T-cell (primary cell): ENCODE measurements around the gene NDUFB10. TPM values are rescaled to one million over a fixed set of nuclear protein-coding genes. Genes with fewer than 3 reads are reported as not detected.

Experiments used
- ATAC-seq, 4 experiments: fragments of 200-7000 bp in 3 of 4; fragments of 150-1000 bp in 1 of 4; cut with Tn5 transposase; replicated peaks in 1 of 4; 1 replicate in 3 of 4; 2 replicates in 1 of 4; pipeline ENCODE4 v1.10.0; 2021; ENCODE audit warnings: moderate library complexity in 3 of 4, mild to moderate bottlenecking in 2 of 4, moderate number of reproducible peaks in 1 of 4
- CTCF ChIA-PET, 2 donors: fragments of 300-600 bp; sonication (Branson Sonifier 250); formaldehyde crosslinking; loops; one replicate each; lab custom pipeline; 2022; ENCODE audit warnings: antibody characterized with exemption in 2 of 2; lab: Charles Lee
- POLR2A ChIA-PET, 2 donors: fragments of 300-600 bp; sonication (Branson Sonifier 250); formaldehyde crosslinking; loops; one replicate each; lab custom pipeline; 2022; ENCODE audit warnings: antibody characterized with exemption in 2 of 2; lab: Charles Lee
- DNase-seq, 35 experiments: peaks; one replicate each; pipeline versions ENCODE4 v3.0.0 to v3.0.0-alpha.2; 2013 to 2023
- H3K27ac ChIP-seq: one replicate; pipeline ENCODE4 v1.5.1; 2013; ENCODE audit warnings: low read length
- H3K27me3 ChIP-seq, 2 experiments: replicated peaks in 1 of 2; 1 replicate in 1 of 2; 2 replicates in 1 of 2; pipeline versions ENCODE4 v1.6.1 to v1.7.0; 2013; ENCODE audit warnings: low read length in 1 of 2, mixed read lengths in 1 of 2; ENCODE audit not compliant: control insufficient read depth in 2 of 2, insufficient read depth in 2 of 2; ENCODE audit errors: extremely low read depth in 1 of 2
- H3K36me3 ChIP-seq, 2 donors: 1 replicate in 1 of 2; 2 replicates in 1 of 2; pipeline versions ENCODE4 v1.6.1 to v1.7.0; 2013; ENCODE audit warnings: low read length in 1 of 2; ENCODE audit not compliant: control insufficient read depth in 2 of 2, insufficient read depth in 1 of 2; ENCODE audit errors: extremely low read depth in 1 of 2
- H3K4me1 ChIP-seq, 2 experiments: 1 replicate in 1 of 2; 2 replicates in 1 of 2; pipeline versions ENCODE4 v1.6.1 to v1.7.0; 2013; ENCODE audit warnings: low read length in 2 of 2, mixed read lengths in 1 of 2; ENCODE audit not compliant: insufficient read depth in 2 of 2, control insufficient read depth in 1 of 2; ENCODE audit errors: extremely low read depth in 1 of 2
- H3K4me3 ChIP-seq, 2 donors: 1 replicate in 1 of 2; 2 replicates in 1 of 2; pipeline versions ENCODE4 v1.5.1 to v1.7.0; 2013; ENCODE audit warnings: mild to moderate bottlenecking in 2 of 2, low read length in 1 of 2, moderate library complexity in 1 of 2; ENCODE audit not compliant: control insufficient read depth in 1 of 2; ENCODE audit errors: extremely low read depth in 1 of 2
- H3K9me3 ChIP-seq: 2 replicates; pipeline ENCODE4 v1.7.0; 2013
- H3K27ac Mint-ChIP-seq, 2 donors: one replicate each; pipeline ENCODE4 v1.8.0; 2020 to 2021; ENCODE audit warnings: mild to moderate bottlenecking in 2 of 2, mixed read lengths in 2 of 2
- H3K27me3 Mint-ChIP-seq, 2 donors: one replicate each; pipeline ENCODE4 v1.8.0; 2021 to 2022; ENCODE audit warnings: mixed read lengths in 2 of 2
- H3K36me3 Mint-ChIP-seq: one replicate; pipeline ENCODE4 v1.8.0; 2021; ENCODE audit warnings: mixed read lengths
- H3K4me1 Mint-ChIP-seq, 3 donors: one replicate each; pipeline ENCODE4 v1.8.0; 2020 to 2022; ENCODE audit warnings: mixed read lengths in 3 of 3, mild to moderate bottlenecking in 1 of 3
- H3K4me3 Mint-ChIP-seq, 3 donors: one replicate each; pipeline ENCODE4 v1.8.0; 2020 to 2022; ENCODE audit warnings: mild to moderate bottlenecking in 3 of 3, mixed read lengths in 3 of 3, moderate library complexity in 3 of 3
- H3K9me3 Mint-ChIP-seq, 3 donors: one replicate each; pipeline ENCODE4 v1.8.0; 2020 to 2022; ENCODE audit warnings: mixed read lengths in 3 of 3
- WGBS: methylation state at CpG from one replicate; pipeline ENCODE4 v1.1.5; 2013; ENCODE audit warnings: missing lambda C conversion rate; ENCODE audit not compliant: insufficient coverage; 5-methylcytosine and 5-hydroxymethylcytosine counted together
- total RNA-seq, 35 experiments: library from RNA in 6 of 35; stranded (reverse) in 6 of 35; fragments of 120-200 nt in 1 of 35; gene quantifications; one replicate each; pipeline versions ENCODE4 v1.2.1 to v1.2.4 and lab custom pipeline; 2013 to 2026

The NDUFB10 gene
- total RNA-seq, 5 donors from 2014 or later (not counting 1 experiment from before 2014, with no cell fraction given) = 46.3 to 96.5 (median 84.4) TPM

GRCh38 chr16:1998852-1999801 lies 39.8 kb downstream of the NDUFB10 start:
- H3K9me3 Mint-ChIP-seq = no peaks in the 10 kb centered on the region

GRCh38 chr16:1999866-2000514 lies 40.7 kb downstream of the NDUFB10 start:
- no peak for DNase-seq

More at GRCh38 chr16:1998852-1999801, 39.8 kb downstream of the NDUFB10 start:
- peaks cover 0 to 12% of the 10 kb centered on the region in 2 experiments for H3K4me1 ChIP-seq
- H3K27me3 Mint-ChIP-seq = no peaks in the 10 kb centered on the region
- H3K36me3 Mint-ChIP-seq = peaks cover 14% of the 10 kb centered on the region
- ChIA-PET POLR2A (no interaction called here), CTCF (no interaction called here)
- H3K27ac ChIP-seq = no peak overlapping the region
- H3K4me3 ChIP-seq = no peak overlapping the region
- H3K36me3 ChIP-seq = peaks cover 28 to 61% of the 10 kb centered on the region in 2 donors
- 96% methylated on average over 25 of the region's 39 CpGs for WGBS
- H3K27me3 ChIP-seq = no peaks in the 10 kb centered on the region
- no peak overlapping the region for H3K27ac Mint-ChIP-seq
- H3K4me1 Mint-ChIP-seq = peaks cover 0 to 4% (median 3%) of the 10 kb centered on the region in 3 donors
- no peak overlapping the region for H3K4me3 Mint-ChIP-seq
- DNase-seq = no peak
- ATAC-seq = no peak
- no peaks in the 10 kb centered on the region for H3K9me3 ChIP-seq

GRCh38 chr16:2001035-2001434 lies 41.7 kb downstream of the NDUFB10 start:
- no peak overlapping the region for H3K4me3 ChIP-seq
- H3K27me3 Mint-ChIP-seq = no peaks in the 10 kb centered on the region
- peaks cover 30 to 61% of the 10 kb centered on the region in 2 donors for H3K36me3 ChIP-seq
- H3K4me1 Mint-ChIP-seq = peaks cover 8 to 17% (median 11%) of the 10 kb centered on the region in 3 donors
- H3K27ac ChIP-seq = no peak overlapping the region
- H3K27me3 ChIP-seq = no peaks in the 10 kb centered on the region
- no peaks in the 10 kb centered on the region for H3K9me3 ChIP-seq
- WGBS = 97% methylated on average over 10 of the region's 19 CpGs
- CTCF ChIA-PET = no interaction called here
- H3K27ac Mint-ChIP-seq = no peak overlapping the region
- no peaks in the 10 kb centered on the region for H3K9me3 Mint-ChIP-seq
- H3K4me3 Mint-ChIP-seq = no peak overlapping the region
- ATAC-seq (no peak), DNase-seq (no peak)
- POLR2A ChIA-PET = no interaction called here
- peaks cover 2 to 31% of the 10 kb centered on the region in 2 experiments for H3K4me1 ChIP-seq
- peaks cover 14% of the 10 kb centered on the region for H3K36me3 Mint-ChIP-seq

More at GRCh38 chr16:1999866-2000514, 40.7 kb downstream of the NDUFB10 start:
- Mint-ChIP-seq H3K4me3 (no peak overlapping the region), H3K27me3 (no peaks in the 10 kb centered on the region), H3K36me3 (peaks cover 14% of the 10 kb centered on the region), H3K9me3 (no peaks in the 10 kb centered on the region), H3K4me1 (peaks cover 2 to 11% (median 8%) of the 10 kb centered on the region in 3 donors), H3K27ac (no peak overlapping the region)
- ChIA-PET CTCF (no interaction called here), POLR2A (no interaction called here)
- peaks cover 28 to 61% of the 10 kb centered on the region in 2 donors for H3K36me3 ChIP-seq
- H3K4me1 ChIP-seq = peaks cover 2 to 21% of the 10 kb centered on the region in 2 experiments
- ATAC-seq = no peak
- H3K27ac ChIP-seq = no peak overlapping the region
- WGBS = 95% methylated on average over 21 of the region's 28 CpGs
- H3K9me3 ChIP-seq = no peaks in the 10 kb centered on the region
- no peaks in the 10 kb centered on the region for H3K27me3 ChIP-seq
- H3K4me3 ChIP-seq = no peak overlapping the region

- Histone ChIP-seq H3K36me3 (peaks cover 30 to 61% of the 10 kb centered on the region in 2 donors), H3K4me3 (no peak overlapping the region), H3K27me3 (no peaks in the 10 kb centered on the region), H3K9me3 (no peaks in the 10 kb centered on the region), H3K27ac (no peak overlapping the region), H3K4me1 (peaks cover 2 to 36% of the 10 kb centered on the region in 2 experiments)
- Mint-ChIP-seq H3K27me3 (no peaks in the 10 kb centered on the region), H3K36me3 (peaks cover 14% of the 10 kb centered on the region), H3K4me1 (peaks cover 15 to 23% (median 15%) of the 10 kb centered on the region in 3 donors), H3K4me3 (no peak overlapping the region), H3K9me3 (no peaks in the 10 kb centered on the region), H3K27ac (no peak overlapping the region)
- 96% methylated on average over 53 of the region's 53 CpGs for WGBS
- ChIA-PET POLR2A (interaction anchor here in 1 of 2 donors (0.5 kb wide), 1 partner anchor 9 kb away, joined by 3 read pairs; no protein-coding TSS in a partner anchor), CTCF (interaction anchor here in 1 of 2 donors (0.8 kb wide), 1 partner anchor 154 kb away, joined by 3 read pairs; the partner anchor contains the start of gene TRAF7)
- DNase-seq (no peak), ATAC-seq (no peak)
These were observed 42.4 kb downstream of the NDUFB10 start for GRCh38 chr16:2001456-2002355.

GRCh38 chr16:2002406-2003230 lies 43.3 kb downstream of the NDUFB10 start:
- H3K27me3 ChIP-seq = no peaks in the 10 kb centered on the region
- Mint-ChIP-seq H3K4me1 (peaks cover 22 to 32% (median 23%) of the 10 kb centered on the region in 3 donors), H3K9me3 (no peaks in the 10 kb centered on the region), H3K27ac (no peak overlapping the region), H3K27me3 (no peaks in the 10 kb centered on the region), H3K4me3 (no peak overlapping the region), H3K36me3 (peaks cover 11% of the 10 kb centered on the region)
- H3K27ac ChIP-seq = no peak overlapping the region
- ChIA-PET POLR2A (no interaction called here), CTCF (interaction anchor here in 1 of 2 donors (0.8 to 1.1 kb wide), 2 partner anchors 150 to 153 kb away, joined by 3 read pairs; partner anchors contain the start of gene TRAF7)
- H3K4me1 ChIP-seq = peaks cover 2 to 45% of the 10 kb centered on the region in 2 experiments
- H3K36me3 ChIP-seq = peaks cover 28 to 59% of the 10 kb centered on the region in 2 donors
- H3K4me3 ChIP-seq = no peak overlapping the region
- DNase-seq = no peak
- no peak for ATAC-seq
- 97% methylated on average over 46 of the region's 47 CpGs for WGBS
- no peaks in the 10 kb centered on the region for H3K9me3 ChIP-seq
